Measurements from ENCODE around the gene KLHL11. TPM values are rescaled to one million over a fixed set of nuclear protein-coding genes. Genes with fewer than 3 reads are reported as not detected.
"Not testable (repeated sequence)": the region's sequence is repeated elsewhere in the genome, so short reads cannot be mapped to it uniquely, and the experiment has no call there.

KLHL11 gene
- total and polyA plus RNA-seq, 4 donors = 0.63 to 27.7 (median 6.8) TPM

DNA sequence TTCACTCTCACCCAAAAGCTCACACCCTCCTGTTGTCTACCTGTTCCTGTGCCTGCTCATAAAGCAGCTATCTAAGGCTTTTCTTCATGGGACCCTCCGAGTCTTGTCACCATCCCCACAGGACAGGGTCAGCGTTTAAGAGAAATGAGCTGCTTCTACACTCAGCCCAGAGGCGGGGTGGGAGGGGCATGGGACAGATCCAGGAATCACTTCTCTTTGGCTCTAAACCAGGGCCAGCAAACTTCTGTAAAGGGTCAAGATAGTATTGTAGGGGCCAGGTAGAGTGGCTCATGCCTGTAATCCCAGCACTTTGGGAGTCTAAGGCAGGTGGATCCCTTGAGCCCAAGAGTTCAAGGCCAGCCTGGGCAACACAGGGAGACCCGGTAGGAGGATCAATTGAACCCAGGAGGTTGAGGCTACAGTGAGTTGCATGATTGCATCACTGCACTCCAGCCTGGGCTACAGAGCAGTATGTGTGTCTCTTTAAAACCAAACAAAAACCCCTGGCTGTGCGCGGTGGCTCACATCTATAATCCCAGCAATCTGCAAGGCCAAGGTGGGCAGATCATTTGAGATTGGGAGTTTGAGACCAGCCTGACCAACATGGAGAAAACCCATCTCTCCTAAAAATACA is 23.2 kb upstream of the KLHL11 start:
- H3K27ac ChIP-seq (ENCODE audit: low read depth in 1 of 2, low read length in 1 of 2) = no peak overlapping the region
- H3K4me1 ChIP-seq (ENCODE audit: control insufficient read depth in 5 of 5, insufficient read depth in 5 of 5, low read length in 5 of 5) = no peaks in the 10 kb centered on the region
- no peak overlapping the region for H3K9ac ChIP-seq (ENCODE audit: insufficient read depth in 1 of 2, low read length in 2 of 2)
- peaks cover 27 to 70% (median 44%) of the 10 kb centered on the region in 4 donors for H3K36me3 ChIP-seq (ENCODE audit: control insufficient read depth in 4 of 4, insufficient read depth in 4 of 4, low read length in 4 of 4)
- WGBS, 2 donors = 84 to 89% methylated on average over 6 of the region's 6 CpGs
- TF ChIP-seq, protein P1, sequence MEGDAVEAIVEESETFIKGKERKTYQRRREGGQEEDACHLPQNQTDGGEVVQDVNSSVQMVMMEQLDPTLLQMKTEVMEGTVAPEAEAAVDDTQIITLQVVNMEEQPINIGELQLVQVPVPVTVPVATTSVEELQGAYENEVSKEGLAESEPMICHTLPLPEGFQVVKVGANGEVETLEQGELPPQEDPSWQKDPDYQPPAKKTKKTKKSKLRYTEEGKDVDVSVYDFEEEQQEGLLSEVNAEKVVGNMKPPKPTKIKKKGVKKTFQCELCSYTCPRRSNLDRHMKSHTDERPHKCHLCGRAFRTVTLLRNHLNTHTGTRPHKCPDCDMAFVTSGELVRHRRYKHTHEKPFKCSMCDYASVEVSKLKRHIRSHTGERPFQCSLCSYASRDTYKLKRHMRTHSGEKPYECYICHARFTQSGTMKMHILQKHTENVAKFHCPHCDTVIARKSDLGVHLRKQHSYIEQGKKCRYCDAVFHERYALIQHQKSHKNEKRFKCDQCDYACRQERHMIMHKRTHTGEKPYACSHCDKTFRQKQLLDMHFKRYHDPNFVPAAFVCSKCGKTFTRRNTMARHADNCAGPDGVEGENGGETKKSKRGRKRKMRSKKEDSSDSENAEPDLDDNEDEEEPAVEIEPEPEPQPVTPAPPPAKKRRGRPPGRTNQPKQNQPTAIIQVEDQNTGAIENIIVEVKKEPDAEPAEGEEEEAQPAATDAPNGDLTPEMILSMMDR (IDR thresholded peaks at IDR 0.05; ENCODE audit: control extremely low read depth, extremely low read depth) = no peak
- H3K4me3 ChIP-seq = no peak overlapping the region
- H3K27me3 ChIP-seq (ENCODE audit: control insufficient read depth in 3 of 3, insufficient read depth in 3 of 3, low read length in 2 of 3) = no peaks in the 10 kb centered on the region
- no peaks in the 10 kb centered on the region for H3K9me3 ChIP-seq (ENCODE audit: control insufficient read depth in 4 of 4, insufficient read depth in 3 of 4, low read length in 3 of 4)
- DNase-seq (no peak), ATAC-seq (ENCODE audit: insufficient read depth, low FRiP score) (no peak)

DNA sequence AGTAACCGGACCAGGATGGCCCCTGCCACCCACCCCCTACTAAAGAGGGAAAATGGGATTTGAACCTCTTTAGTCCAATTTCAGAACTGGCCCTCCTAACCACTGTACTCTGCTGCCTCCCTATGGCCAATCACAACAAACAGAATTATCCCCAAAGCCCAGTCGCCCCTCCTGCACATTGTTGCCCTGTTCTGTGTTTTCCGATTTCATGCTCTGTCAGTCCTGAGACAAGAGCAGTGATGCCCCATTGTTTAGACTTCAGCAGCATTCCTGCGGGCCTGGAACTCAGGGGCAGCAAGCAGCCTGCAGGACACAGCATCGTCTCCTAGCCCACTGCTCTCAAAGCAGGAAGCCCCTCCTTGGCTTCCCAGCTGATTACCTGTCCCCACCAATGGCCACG is 20.5 kb upstream of the KLHL11 start:
- DNase-seq = peak in 1 of 3 donors; percentile 26
- Histone ChIP-seq H3K9ac (ENCODE audit: insufficient read depth in 1 of 2, low read length in 2 of 2) (no peak overlapping the region), H3K27ac (ENCODE audit: low read depth in 1 of 2, low read length in 1 of 2) (no peak overlapping the region), H3K4me1 (ENCODE audit: control insufficient read depth in 5 of 5, insufficient read depth in 5 of 5, low read length in 5 of 5) (no peaks in the 10 kb centered on the region), H3K27me3 (ENCODE audit: control insufficient read depth in 3 of 3, insufficient read depth in 3 of 3, low read length in 2 of 3) (no peaks in the 10 kb centered on the region), H3K4me3 (no peak overlapping the region), H3K36me3 (ENCODE audit: control insufficient read depth in 4 of 4, insufficient read depth in 4 of 4, low read length in 4 of 4) (peaks cover 26 to 58% (median 36%) of the 10 kb centered on the region in 4 donors), H3K9me3 (ENCODE audit: control insufficient read depth in 4 of 4, insufficient read depth in 3 of 4, low read length in 3 of 4) (no peaks in the 10 kb centered on the region)
- TF ChIP-seq, protein P1 (IDR thresholded peaks at IDR 0.05; ENCODE audit: control extremely low read depth, extremely low read depth) = no peak
- ATAC-seq (ENCODE audit: insufficient read depth, low FRiP score) = no peak
- 91 to 92% methylated on average over 6 of the region's 6 CpGs for WGBS, 2 donors

DNA sequence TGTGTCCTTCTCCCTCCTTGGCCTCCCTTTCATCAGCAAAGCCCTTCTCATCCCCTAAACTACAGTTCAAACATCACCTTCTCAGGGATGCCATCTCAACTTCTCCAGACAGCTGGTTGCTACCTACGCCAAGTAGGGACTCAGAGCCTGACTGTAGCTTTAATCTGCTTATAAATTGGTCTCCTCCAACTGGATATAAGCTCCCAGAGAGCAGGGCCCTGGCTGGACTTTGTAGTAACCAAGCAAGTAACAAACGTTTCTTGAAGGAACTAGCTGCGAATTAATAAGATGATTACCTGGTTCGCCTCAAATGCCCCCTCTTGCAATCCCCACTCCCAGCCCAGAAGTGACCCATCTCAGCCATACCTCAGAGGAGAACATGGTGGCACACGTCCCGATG is 17.5 kb upstream of the KLHL11 start:
- Histone ChIP-seq H3K4me1 (ENCODE audit: control insufficient read depth in 5 of 5, insufficient read depth in 5 of 5, low read length in 5 of 5) (no peaks in the 10 kb centered on the region), H3K27me3 (ENCODE audit: control insufficient read depth in 3 of 3, insufficient read depth in 3 of 3, low read length in 2 of 3) (no peaks in the 10 kb centered on the region), H3K9ac (ENCODE audit: insufficient read depth in 1 of 2, low read length in 2 of 2) (no peak overlapping the region), H3K4me3 (no peak overlapping the region), H3K9me3 (ENCODE audit: control insufficient read depth in 4 of 4, insufficient read depth in 3 of 4, low read length in 3 of 4) (no peaks in the 10 kb centered on the region), H3K27ac (ENCODE audit: low read depth in 1 of 2, low read length in 1 of 2) (no peak overlapping the region), H3K36me3 (ENCODE audit: control insufficient read depth in 4 of 4, insufficient read depth in 4 of 4, low read length in 4 of 4) (peaks cover 31 to 57% (median 41%) of the 10 kb centered on the region in 4 donors)
- WGBS, 2 donors = 90 to 97% methylated on average over 6 of the region's 6 CpGs
- DNase-seq (no peak), ATAC-seq (ENCODE audit: insufficient read depth, low FRiP score) (no peak)
- TF ChIP-seq, protein P1 (IDR thresholded peaks at IDR 0.05; ENCODE audit: control extremely low read depth, extremely low read depth) = no peak

DNA sequence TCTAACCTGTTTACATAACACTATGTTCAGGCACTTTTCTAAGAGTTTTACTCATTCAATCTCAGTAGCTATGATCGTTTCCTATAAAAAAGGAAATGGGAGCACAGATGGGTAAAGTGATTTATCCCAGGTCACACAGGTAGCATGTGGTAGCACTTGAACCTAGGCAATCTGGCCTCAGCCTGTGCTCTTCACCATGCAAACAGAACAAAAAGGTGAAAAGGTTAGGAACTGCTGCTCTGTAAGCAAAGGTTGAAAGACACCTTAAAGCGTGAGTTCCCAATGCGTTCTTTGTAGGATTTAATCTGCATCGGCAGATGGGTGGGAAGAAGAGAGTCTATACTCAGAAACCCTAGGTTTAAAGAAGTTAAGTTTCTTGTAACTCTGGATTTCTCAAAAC is 14.9 kb upstream of the KLHL11 start:
- DNase-seq (no peak), ATAC-seq (ENCODE audit: insufficient read depth, low FRiP score) (no peak)
- WGBS, 2 donors = 88 to 89% methylated on average over 4 of the region's 4 CpGs
- H3K9me3 ChIP-seq (ENCODE audit: control insufficient read depth in 4 of 4, insufficient read depth in 3 of 4, low read length in 3 of 4) = no peaks in the 10 kb centered on the region
- no peaks in the 10 kb centered on the region for H3K27me3 ChIP-seq (ENCODE audit: control insufficient read depth in 3 of 3, insufficient read depth in 3 of 3, low read length in 2 of 3)
- TF ChIP-seq, protein P1 (IDR thresholded peaks at IDR 0.05; ENCODE audit: control extremely low read depth, extremely low read depth) = no peak
- no peaks in the 10 kb centered on the region for H3K4me1 ChIP-seq (ENCODE audit: control insufficient read depth in 5 of 5, insufficient read depth in 5 of 5, low read length in 5 of 5)
- H3K27ac ChIP-seq (ENCODE audit: low read depth in 1 of 2, low read length in 1 of 2) = no peak overlapping the region
- H3K36me3 ChIP-seq (ENCODE audit: control insufficient read depth in 4 of 4, insufficient read depth in 4 of 4, low read length in 4 of 4) = peaks cover 24 to 37% (median 31%) of the 10 kb centered on the region in 4 donors
- no peak overlapping the region for H3K4me3 ChIP-seq
- no peak overlapping the region for H3K9ac ChIP-seq (ENCODE audit: insufficient read depth in 1 of 2, low read length in 2 of 2)

DNA sequence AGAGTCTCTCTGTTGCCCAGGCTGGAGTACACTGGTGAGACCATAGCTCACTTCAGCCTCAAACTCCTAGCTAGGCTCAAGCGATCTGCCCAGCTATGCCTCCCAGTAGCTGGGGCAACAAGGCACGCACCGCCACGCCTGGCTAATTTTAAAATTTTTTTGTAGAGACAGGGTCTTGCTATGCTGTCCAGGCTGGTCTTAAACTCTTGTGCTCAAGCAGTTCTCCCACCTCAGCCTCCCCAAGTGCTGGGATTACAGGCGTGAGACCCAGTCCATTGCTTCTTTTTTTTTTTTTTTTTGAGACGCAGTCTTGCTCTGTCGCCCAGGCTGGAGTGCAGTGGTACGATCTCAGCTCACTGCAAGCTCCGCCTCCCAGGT is 9.1 kb upstream of the KLHL11 start:
- not testable (repeated sequence) for H3K27ac ChIP-seq (ENCODE audit: low read depth in 1 of 2, low read length in 1 of 2); H3K27me3 ChIP-seq (ENCODE audit: control insufficient read depth in 3 of 3, insufficient read depth in 3 of 3, low read length in 2 of 3); DNase-seq; H3K4me3 ChIP-seq; ATAC-seq (ENCODE audit: insufficient read depth, low FRiP score); H3K4me1 ChIP-seq (ENCODE audit: control insufficient read depth in 5 of 5, insufficient read depth in 5 of 5, low read length in 5 of 5); H3K9ac ChIP-seq (ENCODE audit: insufficient read depth in 1 of 2, low read length in 2 of 2); H3K9me3 ChIP-seq (ENCODE audit: control insufficient read depth in 4 of 4, insufficient read depth in 3 of 4, low read length in 3 of 4)
- H3K36me3 ChIP-seq (ENCODE audit: control insufficient read depth in 4 of 4, insufficient read depth in 4 of 4, low read length in 4 of 4) = peaks cover 19 to 47% (median 28%) of the 10 kb centered on the region in 4 donors
- 96 to 99% methylated on average over 6 to 9 of the region's 9 CpGs for WGBS, 2 donors
